Activated CD4-positive, alpha-beta T cell treated with anti-CD3 and anti-CD28 coated beads, Interleukin-2, amount 10 ng/mL, durations not matched to agents 24 days and 14 days (primary cell): ENCODE data around the gene EPHA6. TPM values are rescaled to one million over a fixed set of nuclear protein-coding genes. Genes with fewer than 3 reads are reported as not detected.
"Not testable (repeated sequence)": the region's sequence is repeated elsewhere in the genome, so short reads cannot be mapped to it uniquely, and the experiment has no call there.

ENCODE experiments used
- DNase-seq: peaks from one replicate; pipeline ENCODE4 v3.0.0; 2022
- H3K27ac Mint-ChIP-seq: one replicate; pipeline ENCODE4 v1.8.0; 2022; ENCODE audit warnings: mild to moderate bottlenecking, mixed read lengths
- H3K27me3 Mint-ChIP-seq: one replicate; pipeline ENCODE4 v1.8.0; 2022; ENCODE audit warnings: mixed read lengths
- H3K36me3 Mint-ChIP-seq: one replicate; pipeline ENCODE4 v1.8.0; 2022; ENCODE audit warnings: low read depth, mild to moderate bottlenecking, mixed read lengths
- H3K4me1 Mint-ChIP-seq: one replicate; pipeline ENCODE4 v1.8.0; 2021; ENCODE audit warnings: mixed read lengths
- H3K4me3 Mint-ChIP-seq: one replicate; pipeline ENCODE4 v1.8.0; 2022; ENCODE audit warnings: mild to moderate bottlenecking, moderate library complexity, mixed read lengths
- H3K9me3 Mint-ChIP-seq: one replicate; pipeline ENCODE4 v1.8.0; 2021; ENCODE audit warnings: mixed read lengths
- intact Hi-C: fragments of 100-400 bp; cut with micrococcal nuclease; formaldehyde crosslinking; loops from one replicate; pipeline ENCODE4 v1.15.1; 2023
- total RNA-seq: library from RNA; stranded (reverse); gene quantifications from 2 replicates; pipeline ENCODE4 v1.2.3, GENCODE V29; 2022

The EPHA6 gene
- total RNA-seq, 1 donor from 2014 or later, result not detected

GRCh38 chr3:97269202-97269601, 454.8 kb downstream of the EPHA6 start:
- Mint-ChIP-seq H3K4me3 (no peak overlapping the region), H3K27me3 (no peaks in the 10 kb centered on the region), H3K36me3 (no peaks in the 10 kb centered on the region), H3K9me3 (no peaks in the 10 kb centered on the region), H3K27ac (no peak overlapping the region), H3K4me1 (no peaks in the 10 kb centered on the region)
- no peak for DNase-seq
- intact Hi-C loops, result no loop called here

- H3K36me3 Mint-ChIP-seq, H3K27ac Mint-ChIP-seq, DNase-seq, intact Hi-C loops, H3K4me1 Mint-ChIP-seq, H3K4me3 Mint-ChIP-seq, H3K27me3 Mint-ChIP-seq, H3K9me3 Mint-ChIP-seq: not testable (repeated sequence)
Measured at GRCh38 chr3:97276879-97277550, 462.6 kb downstream of the EPHA6 start.

GRCh38 chr3:97277708-97278107, 463.3 kb downstream of the EPHA6 start:
- H3K27ac Mint-ChIP-seq, result no peak overlapping the region
- no peaks in the 10 kb centered on the region for H3K4me1 Mint-ChIP-seq
- no peaks in the 10 kb centered on the region for H3K27me3 Mint-ChIP-seq
- no peak for DNase-seq
- no peaks in the 10 kb centered on the region for H3K36me3 Mint-ChIP-seq
- no peaks in the 10 kb centered on the region for H3K9me3 Mint-ChIP-seq
- intact Hi-C loops, result no loop called here
- no peak overlapping the region for H3K4me3 Mint-ChIP-seq

DNA sequence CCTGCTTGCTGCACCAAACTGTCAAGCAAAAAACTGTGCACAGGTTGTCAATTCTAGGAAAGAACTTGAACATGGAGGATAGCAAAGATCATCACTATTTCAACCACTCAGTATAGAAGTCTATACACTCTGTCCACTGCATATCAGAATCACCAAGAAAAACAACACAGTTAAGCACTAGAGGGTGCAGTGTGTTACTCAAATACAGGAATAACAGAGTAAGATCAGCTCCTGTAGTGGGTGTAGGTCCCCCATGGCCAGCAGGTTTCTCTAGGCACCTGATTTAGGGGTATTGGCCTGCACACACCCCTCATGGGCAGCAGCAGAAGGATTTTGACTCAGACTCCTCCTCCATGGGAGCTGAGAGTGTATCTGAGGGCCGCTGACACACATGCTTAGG, 464.1 kb downstream of the EPHA6 start:
- no peak overlapping the region for H3K27ac Mint-ChIP-seq
- no peaks in the 10 kb centered on the region for H3K4me1 Mint-ChIP-seq
- H3K27me3 Mint-ChIP-seq, result no peaks in the 10 kb centered on the region
- no peak overlapping the region for H3K4me3 Mint-ChIP-seq
- intact Hi-C loops, result no loop called here
- no peaks in the 10 kb centered on the region for H3K36me3 Mint-ChIP-seq
- no peak for DNase-seq
- no peaks in the 10 kb centered on the region for H3K9me3 Mint-ChIP-seq

GRCh38 chr3:97291901-97292300, 477.5 kb downstream of the EPHA6 start:
- Mint-ChIP-seq H3K36me3 (no peaks in the 10 kb centered on the region), H3K9me3 (no peaks in the 10 kb centered on the region), H3K4me1 (no peaks in the 10 kb centered on the region), H3K4me3 (no peak overlapping the region), H3K27ac (no peak overlapping the region), H3K27me3 (no peaks in the 10 kb centered on the region)
- intact Hi-C loops, result no loop called here
- DNase-seq, result no peak

GRCh38 chr3:97293596-97294131, 479.3 kb downstream of the EPHA6 start:
- Mint-ChIP-seq H3K27ac (no peak overlapping the region), H3K9me3 (no peaks in the 10 kb centered on the region), H3K27me3 (no peaks in the 10 kb centered on the region), H3K4me3 (no peak overlapping the region), H3K36me3 (no peaks in the 10 kb centered on the region), H3K4me1 (no peaks in the 10 kb centered on the region)
- intact Hi-C loops, result no loop called here
- DNase-seq, result no peak

DNA sequence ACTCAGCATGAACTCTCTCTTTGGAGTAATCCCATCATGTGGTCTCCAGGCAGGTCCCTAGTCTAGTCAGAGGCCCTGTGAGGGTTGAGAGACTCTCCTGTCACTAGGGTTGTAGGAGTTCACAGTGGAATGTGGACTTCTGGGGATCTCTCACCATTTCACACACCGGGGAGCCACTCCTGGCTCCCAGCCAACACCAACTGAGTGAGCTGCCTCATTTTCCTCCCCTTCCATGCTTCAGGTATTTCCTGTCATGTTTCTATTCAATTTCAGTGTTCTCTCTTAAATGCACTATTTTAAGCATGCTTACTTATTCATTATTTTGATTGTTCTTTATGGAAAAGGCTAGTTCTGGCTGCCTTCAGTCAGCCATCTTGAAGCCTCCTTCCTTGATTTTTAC, 482.6 kb downstream of the EPHA6 start:
- Mint-ChIP-seq H3K27ac (no peak overlapping the region), H3K36me3 (no peaks in the 10 kb centered on the region), H3K4me1 (no peaks in the 10 kb centered on the region), H3K4me3 (no peak overlapping the region), H3K9me3 (no peaks in the 10 kb centered on the region), H3K27me3 (no peaks in the 10 kb centered on the region)
- intact Hi-C loops, result no loop called here
- DNase-seq, result no peak

DNA sequence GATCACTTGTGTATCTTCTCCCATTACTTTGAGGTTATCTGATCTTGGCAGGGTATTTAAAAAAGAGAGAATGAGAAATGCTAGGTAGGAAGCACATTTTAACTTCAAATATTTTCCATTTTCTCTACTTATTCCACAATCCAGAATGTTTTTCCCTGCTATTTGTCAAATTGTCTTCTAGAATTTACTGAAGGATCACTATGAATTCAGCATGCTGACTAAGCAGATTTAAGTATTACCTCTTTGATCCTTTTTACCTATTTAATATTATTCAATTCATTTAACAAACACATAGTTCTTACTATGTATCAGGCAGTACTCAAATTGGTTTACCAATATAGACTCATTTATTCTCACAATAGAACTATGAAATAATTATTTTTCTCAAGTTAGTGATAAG, 486.7 kb downstream of the EPHA6 start:
- Mint-ChIP-seq H3K27me3 (no peaks in the 10 kb centered on the region), H3K4me3 (no peak overlapping the region)
- intact Hi-C loops, result no loop called here

DNA sequence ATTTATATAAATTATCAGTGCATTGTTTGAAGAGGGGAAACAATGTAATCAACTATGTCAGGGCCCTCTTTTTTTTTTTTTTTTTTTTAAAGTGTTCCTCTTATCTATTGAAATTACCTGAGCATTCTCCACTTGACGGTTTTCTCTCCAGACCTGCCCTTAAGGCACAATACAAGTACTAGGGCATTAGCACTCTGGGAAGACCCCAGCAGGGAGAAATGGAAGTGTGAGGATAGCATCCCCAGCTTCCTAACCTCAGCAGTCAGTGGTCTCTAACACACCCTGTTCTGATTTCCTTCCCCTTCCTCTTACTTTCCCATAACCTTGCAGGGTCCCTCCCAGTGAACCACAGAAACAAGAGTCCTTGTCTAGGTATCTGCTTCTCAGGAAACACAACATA, 491.8 kb downstream of the EPHA6 start:
- Mint-ChIP-seq H3K9me3 (no peaks in the 10 kb centered on the region), H3K27me3 (no peaks in the 10 kb centered on the region), H3K4me1 (no peaks in the 10 kb centered on the region), H3K27ac (no peak overlapping the region), H3K4me3 (no peak overlapping the region), H3K36me3 (no peaks in the 10 kb centered on the region)
- no peak for DNase-seq
- intact Hi-C loops, result no loop called here

More for the DNA sequence above, 486.7 kb downstream of the EPHA6 start:
- H3K9me3 Mint-ChIP-seq, result no peaks in the 10 kb centered on the region
- no peak overlapping the region for H3K27ac Mint-ChIP-seq
- DNase-seq, result no peak
- H3K36me3 Mint-ChIP-seq, result no peaks in the 10 kb centered on the region
- H3K4me1 Mint-ChIP-seq, result no peaks in the 10 kb centered on the region

- Mint-ChIP-seq H3K27ac (no peak overlapping the region), H3K4me3 (no peak overlapping the region), H3K9me3 (no peaks in the 10 kb centered on the region), H3K27me3 (no peaks in the 10 kb centered on the region), H3K36me3 (no peaks in the 10 kb centered on the region), H3K4me1 (no peaks in the 10 kb centered on the region)
- no peak for DNase-seq
- intact Hi-C loops, result no loop called here
Measured at GRCh38 chr3:97338375-97338774, 524.0 kb downstream of the EPHA6 start.

DNA sequence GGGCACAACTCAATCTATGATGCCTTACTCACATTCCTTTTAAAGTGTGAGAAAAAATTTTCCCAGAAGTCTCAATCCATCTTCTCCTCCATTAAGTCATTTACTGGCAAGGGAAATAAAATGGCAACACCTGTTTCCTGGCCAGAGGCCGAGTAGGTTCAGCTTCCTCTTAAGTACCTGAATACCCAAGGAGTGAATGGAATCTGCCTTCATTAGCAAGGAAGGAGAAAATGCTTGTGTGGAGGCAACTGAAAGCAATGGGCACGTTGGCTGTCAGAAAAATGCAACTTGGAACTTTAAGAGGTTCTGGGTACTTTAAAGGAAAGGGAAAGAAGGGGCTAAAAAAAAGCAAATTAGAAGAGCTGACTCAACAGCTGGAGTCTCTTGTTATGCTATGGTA, 526.5 kb downstream of the EPHA6 start:
- Mint-ChIP-seq H3K27me3 (no peaks in the 10 kb centered on the region), H3K4me1 (no peaks in the 10 kb centered on the region), H3K27ac (no peak overlapping the region), H3K9me3 (no peaks in the 10 kb centered on the region), H3K36me3 (no peaks in the 10 kb centered on the region), H3K4me3 (no peak overlapping the region)
- intact Hi-C loops, result no loop called here
- no peak for DNase-seq

DNA sequence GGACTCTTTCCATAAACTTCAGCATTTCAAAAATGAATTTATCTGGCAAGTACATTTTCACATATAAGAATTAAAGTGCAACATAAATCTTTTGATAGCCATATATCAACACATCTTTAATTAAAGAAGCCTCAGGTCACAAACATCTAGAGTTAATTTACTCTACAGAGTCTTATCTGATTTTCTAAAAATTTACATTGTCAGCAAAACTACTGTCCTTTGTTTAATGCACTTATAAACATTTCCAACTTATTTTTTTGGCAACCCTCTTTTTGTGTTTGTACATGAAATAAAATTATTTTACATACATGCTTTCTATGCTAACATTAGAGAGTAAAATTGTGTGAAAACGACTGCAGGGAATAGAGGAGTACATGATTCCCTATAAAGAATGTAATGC, 533.4 kb downstream of the EPHA6 start:
- no peaks in the 10 kb centered on the region for H3K4me1 Mint-ChIP-seq
- DNase-seq, result no peak
- intact Hi-C loops, result no loop called here
- H3K27me3 Mint-ChIP-seq, result no peaks in the 10 kb centered on the region
- H3K9me3 Mint-ChIP-seq, result no peaks in the 10 kb centered on the region
- no peak overlapping the region for H3K4me3 Mint-ChIP-seq
- no peaks in the 10 kb centered on the region for H3K36me3 Mint-ChIP-seq
- H3K27ac Mint-ChIP-seq, result no peak overlapping the region

DNA sequence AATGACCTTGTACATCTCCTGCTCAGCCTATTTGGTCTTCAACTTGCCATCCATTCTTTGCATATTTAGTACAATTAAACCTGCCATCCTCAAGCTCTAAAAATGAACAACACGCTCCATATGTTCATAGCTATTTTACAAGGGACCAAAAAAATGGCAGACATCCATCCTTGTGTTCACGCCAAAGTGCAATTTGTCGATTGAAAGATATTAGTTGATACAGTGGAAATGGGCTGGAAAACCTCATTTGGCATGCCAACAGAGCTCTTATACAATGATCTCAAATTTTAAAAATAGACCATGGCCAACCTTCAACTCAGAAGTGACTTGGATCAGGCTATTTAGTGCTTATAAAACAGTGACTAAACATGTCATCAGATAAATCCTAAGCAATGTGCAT, 536.6 kb downstream of the EPHA6 start:
- H3K36me3 Mint-ChIP-seq, result no peaks in the 10 kb centered on the region

DNA sequence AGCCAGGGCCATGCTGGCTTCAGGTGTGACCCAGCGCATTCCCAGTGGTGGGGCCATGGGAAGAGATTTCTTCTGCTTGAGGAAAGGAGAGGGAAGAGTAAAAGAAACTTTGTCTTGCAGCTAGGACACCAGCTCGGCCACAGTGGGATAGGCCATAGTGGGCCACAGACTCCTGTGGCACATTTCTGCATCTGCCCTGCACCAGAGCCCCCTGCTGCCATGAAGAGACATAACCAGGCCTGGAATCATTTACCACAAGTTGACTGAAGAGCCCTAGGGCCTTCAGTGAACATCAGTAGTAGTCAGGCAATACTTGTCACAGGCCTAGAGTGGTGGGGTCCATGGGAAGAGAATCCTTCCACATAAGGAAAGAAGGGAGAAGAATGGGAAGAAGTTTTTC, 538.8 kb downstream of the EPHA6 start:
- no peaks in the 10 kb centered on the region for H3K4me1 Mint-ChIP-seq
- H3K27me3 Mint-ChIP-seq, result no peaks in the 10 kb centered on the region
- no peak for DNase-seq
- intact Hi-C loops, result no loop called here
- no peak overlapping the region for H3K4me3 Mint-ChIP-seq
- no peak overlapping the region for H3K27ac Mint-ChIP-seq
- no peaks in the 10 kb centered on the region for H3K9me3 Mint-ChIP-seq
- no peaks in the 10 kb centered on the region for H3K36me3 Mint-ChIP-seq

More for the DNA sequence above, 536.6 kb downstream of the EPHA6 start:
- Mint-ChIP-seq H3K4me1 (no peaks in the 10 kb centered on the region), H3K27me3 (no peaks in the 10 kb centered on the region), H3K4me3 (no peak overlapping the region), H3K9me3 (no peaks in the 10 kb centered on the region), H3K27ac (no peak overlapping the region)
- intact Hi-C loops, result no loop called here
- DNase-seq, result no peak

DNA sequence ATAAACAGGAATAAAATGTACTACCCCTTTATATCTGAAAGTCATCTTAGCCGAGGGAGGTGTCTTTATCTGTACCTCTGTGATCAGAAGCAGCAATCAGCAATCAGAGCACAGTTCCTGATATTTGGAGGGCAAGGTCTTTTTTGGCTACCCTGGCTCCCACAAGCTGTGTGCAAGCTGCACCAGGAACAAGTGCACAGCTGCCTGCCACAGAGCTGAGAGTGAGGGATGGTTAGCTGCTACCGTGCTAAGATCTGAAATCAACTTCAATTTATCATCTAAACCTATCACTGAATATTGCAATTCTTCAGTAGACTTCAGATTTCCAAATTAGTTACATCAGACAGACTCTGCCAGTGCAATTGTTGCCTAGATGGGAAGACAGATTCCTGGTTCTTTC, 545.6 kb downstream of the EPHA6 start:
- Mint-ChIP-seq H3K27ac (no peak overlapping the region), H3K4me1 (no peaks in the 10 kb centered on the region), H3K27me3 (no peaks in the 10 kb centered on the region), H3K36me3 (no peaks in the 10 kb centered on the region), H3K9me3 (no peaks in the 10 kb centered on the region), H3K4me3 (no peak overlapping the region)
- no peak for DNase-seq
- intact Hi-C loops, result no loop called here
